HG03521 (cell line): ENCODE data around the gene MSX1.

Experiments
- ATAC-seq: cut with Tn5 transposase; IDR thresholded peaks from one replicate; pipeline ENCODE4 v1.9.1; 2021; ENCODE audit warnings: mild to moderate bottlenecking, moderate library complexity; ENCODE audit not compliant: unreplicated experiment

Gene MSX1

GRCh38 chr4:4868758-4869723 lies 9.6 kb downstream of the MSX1 start:
- ATAC-seq, result no peak

- ATAC-seq, result no peak
Observed at GRCh38 chr4:4869731-4870571, 10.5 kb downstream of the MSX1 start.

- ATAC-seq, result no peak
Observed at GRCh38 chr4:4870576-4871241, 11.2 kb downstream of the MSX1 start.

DNA sequence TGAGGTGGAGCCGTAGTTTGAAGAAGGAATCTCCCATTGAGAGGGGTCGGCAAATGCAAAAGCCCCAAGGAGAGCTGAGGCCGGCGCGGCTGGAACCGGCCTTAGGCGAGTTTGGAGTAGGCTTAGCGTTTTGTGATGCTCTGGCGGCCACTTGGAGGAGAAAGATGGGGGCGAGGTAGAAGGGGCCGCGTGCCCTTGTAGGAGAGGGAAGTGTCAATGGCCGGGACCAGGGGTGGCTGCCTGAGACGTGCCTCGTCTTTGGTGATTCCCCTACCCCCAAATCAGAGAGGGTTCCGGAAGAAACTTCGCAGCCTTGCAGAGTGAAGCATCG lies 11.7 kb downstream of the MSX1 start:
- no peak for ATAC-seq

DNA sequence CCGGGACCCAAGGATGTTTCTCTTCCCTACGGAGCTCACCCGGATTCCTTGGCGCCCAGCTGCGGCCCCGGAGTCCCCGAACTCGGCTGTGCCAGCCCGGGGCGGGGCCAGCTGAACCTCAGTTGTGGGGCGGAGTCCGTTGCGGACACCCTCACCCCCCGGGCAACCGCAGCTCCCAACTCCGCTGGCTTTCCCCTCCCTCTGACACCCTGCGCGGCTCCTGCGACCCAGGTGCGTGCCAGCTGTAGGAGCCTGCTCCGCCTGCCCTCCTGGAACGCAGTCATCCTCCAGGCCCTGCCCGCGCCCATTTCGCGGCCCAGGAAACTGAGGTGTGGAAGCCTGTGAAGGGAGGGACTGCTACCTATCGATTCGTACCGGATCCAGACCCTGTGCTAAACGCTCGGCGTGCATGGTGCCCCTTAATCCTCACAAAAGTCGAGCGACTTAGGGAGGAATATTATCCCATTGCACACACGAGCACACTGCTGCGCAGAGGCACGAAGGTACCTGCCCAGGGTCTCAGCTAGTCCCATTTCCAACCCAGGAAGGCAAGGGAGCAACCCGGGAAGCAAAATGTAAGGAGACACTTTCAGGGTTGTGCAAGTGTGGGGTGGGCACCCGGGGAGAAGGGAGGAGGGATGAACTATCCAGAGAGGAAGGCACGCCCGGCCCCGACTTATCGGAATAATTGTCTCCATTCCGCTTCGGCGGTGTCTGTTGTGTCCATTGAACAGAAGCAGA lies 12.3 kb downstream of the MSX1 start:
- no peak for ATAC-seq

DNA sequence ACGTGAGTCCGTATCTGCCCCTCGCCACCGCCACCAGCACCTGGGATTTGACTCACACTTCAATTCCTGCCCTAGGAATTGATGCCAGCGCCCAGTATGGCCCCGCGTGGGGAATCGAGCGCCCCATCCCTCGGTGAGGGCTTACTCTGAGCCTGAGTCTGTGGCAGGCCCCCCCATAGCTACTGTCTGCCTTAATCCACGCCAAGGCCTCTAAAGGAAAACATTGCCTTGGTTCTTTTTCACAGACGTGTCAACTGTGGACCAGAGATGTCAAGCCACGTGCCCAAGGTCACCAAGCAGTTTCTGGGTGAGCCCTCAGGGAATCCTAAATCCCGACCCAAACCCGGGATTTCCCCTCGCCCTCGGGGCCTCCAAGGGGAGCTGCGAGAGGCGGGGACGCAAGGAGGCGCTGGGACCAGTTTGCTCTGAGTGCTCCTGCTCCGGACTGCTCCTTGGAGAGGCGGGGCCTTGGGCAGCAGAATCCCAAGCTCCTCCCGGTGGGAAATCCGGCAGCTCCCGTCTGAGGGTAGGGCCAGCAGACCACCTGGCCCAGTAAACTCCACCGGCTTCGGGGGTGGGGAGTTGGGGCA lies 12.9 kb downstream of the MSX1 start:
- ATAC-seq, result no peak

DNA sequence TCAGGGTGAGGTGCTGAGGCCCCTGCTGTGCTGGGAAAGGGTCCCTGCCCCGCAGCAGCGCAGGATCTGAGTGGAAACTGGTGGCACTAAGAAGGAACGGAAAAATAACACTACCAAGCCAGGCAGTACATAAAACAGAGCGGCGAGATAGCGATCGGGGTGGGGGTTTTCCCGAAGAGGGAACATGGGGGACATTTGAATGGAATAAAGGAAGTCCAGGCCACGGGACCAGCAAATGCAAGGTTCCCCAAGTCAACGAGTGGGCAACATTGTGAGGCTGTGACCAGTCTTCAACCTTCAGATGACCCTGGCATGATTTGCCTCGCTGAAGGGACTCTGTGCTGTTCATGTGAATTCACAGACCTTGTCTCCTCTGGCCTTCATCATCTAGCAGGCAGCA lies 13.7 kb downstream of the MSX1 start:
- no peak for ATAC-seq

GRCh38 chr4:4874254-4874653 lies 14.8 kb downstream of the MSX1 start:
- ATAC-seq, result no peak

GRCh38 chr4:4875147-4875546 lies 15.7 kb downstream of the MSX1 start:
- no peak for ATAC-seq

DNA sequence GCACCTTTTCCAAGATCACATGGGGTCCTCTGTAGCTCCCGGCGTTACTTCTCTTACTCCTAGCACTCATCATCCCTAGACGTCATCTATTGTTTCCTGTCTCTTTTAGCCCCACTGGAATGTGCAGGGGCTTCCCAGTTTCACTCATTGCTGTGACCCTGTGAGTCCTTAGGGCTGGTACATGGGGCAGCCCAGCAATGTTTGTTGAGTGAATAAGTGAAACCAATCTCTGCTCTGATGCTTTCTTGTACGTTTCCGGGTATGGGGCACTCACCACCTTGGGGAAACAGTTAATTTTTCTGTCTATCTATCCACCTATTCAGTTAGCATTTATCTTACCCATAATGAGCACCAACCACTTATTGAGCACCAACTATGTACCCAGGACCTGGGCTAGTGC lies 16.1 kb downstream of the MSX1 start:
- ATAC-seq, result no peak

- no peak for ATAC-seq
Observed at GRCh38 chr4:4876945-4877661, 17.6 kb downstream of the MSX1 start.

- ATAC-seq, result no peak
Observed at GRCh38 chr4:4880492-4880891, 21.0 kb downstream of the MSX1 start.

DNA sequence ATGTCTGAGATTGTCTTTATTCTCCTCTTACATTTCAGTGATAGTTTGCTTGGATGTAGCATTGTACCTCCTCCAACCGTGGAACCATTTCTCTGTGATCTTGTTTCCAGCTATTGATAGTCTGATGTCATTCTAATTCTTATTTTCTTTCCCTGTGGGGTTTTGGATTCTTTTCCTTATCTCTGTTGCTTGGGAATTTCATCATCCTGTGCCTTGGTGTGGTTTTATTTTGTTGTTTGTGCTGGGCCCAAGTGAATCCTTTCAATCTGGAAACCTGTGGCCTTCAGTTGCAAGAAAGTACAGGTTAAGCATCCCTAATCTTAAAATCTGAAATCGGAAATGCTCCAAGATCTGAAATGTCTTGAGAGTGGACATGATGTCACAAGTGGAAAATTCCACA lies 22.0 kb downstream of the MSX1 start:
- ATAC-seq, result no peak

DNA sequence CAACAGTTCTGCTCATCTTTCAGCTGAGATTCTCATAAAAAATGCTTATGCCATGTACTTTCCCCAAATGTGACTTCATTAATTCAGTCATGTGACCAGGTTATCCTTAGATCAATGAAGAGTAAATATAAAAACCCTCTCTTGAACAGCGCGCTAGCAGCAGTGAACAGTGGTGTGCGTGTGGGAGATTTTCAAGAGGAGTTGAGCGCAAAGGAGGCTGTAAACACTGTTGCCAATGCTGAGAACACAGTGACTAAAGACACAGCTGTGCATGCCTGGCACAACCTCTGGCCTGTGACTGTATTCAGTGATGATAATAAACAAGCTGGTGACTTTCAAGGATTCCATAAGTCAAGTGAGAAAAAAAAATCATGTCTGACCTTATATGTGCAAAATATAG lies 25.1 kb downstream of the MSX1 start:
- ATAC-seq, result no peak

DNA sequence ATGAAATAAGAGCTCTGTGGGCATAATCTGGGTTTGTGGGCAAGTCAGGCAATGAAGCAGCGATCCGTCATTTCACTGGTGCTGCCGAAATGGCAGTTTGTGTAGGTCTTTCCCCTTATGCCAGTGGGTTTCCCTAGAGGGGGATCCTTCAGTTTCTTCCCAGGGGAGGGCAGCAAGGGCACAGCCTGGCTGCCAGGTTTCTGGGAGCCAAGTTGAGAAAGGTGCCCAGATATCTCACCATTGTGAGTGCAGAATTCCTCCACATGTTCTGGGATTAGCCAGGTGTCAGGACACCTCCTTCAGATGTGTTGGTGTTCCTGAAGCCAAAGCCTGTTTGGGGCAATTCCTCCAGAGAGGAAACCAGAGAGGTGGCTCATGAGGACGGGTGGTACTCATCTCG lies 28.0 kb downstream of the MSX1 start:
- ATAC-seq, result no peak

DNA sequence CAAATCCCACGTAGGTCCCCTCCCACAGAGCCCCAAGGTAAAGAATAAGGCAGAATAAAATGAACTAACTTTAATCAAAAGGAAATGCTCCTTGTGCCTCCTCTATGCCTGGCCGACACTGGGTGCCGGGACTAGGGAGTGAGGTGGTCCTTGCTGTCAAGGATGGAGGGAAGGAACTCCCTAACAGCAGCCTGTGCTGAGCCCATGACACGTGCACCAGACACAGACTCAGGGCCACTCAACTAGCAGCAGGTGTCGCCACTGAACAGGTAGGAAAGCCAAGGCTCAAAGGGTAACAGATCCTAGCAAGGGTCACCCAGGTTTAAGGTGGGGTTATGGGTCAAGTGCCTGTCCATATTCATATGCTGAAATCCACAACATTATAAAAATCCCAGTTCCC lies 29.2 kb downstream of the MSX1 start:
- ATAC-seq, result no peak

DNA sequence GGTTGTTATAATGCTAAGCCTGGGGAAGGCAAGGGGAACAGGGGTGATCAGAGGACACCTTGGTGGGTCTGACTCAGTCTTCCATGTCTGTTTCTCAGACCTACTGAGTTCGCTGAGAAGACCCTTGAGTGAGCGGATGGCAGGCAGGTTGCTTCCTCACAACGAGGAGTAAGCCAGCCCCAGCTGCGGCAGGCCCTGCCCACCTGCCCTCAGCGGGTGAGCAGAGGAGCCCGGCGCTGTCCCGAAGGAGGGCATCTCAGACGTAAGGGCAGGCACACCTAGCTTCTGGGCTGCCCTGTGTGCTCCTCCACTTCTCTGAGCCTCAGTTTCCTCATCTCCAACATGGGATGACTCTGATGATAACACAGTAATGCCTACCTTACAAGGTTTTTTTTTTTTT lies 30.3 kb downstream of the MSX1 start:
- no peak for ATAC-seq

- no peak for ATAC-seq
Observed at GRCh38 chr4:4890574-4891255, 31.2 kb downstream of the MSX1 start.

GRCh38 chr4:4893721-4894120 lies 34.3 kb downstream of the MSX1 start:
- ATAC-seq, result no peak
